ENCODE measurements around the gene ENO4.

The ENO4 gene

GRCh38 chr10:116864436-116864835 lies 15.1 kb downstream of the ENO4 start:
- H3K4me3 ChIP-seq = no peak overlapping the region
- no peak overlapping the region for H3K27ac ChIP-seq

- Histone ChIP-seq H3K27ac (no peak overlapping the region), H3K4me3 (no peak overlapping the region)
Observed at GRCh38 chr10:116866066-116866465, 16.8 kb downstream of the ENO4 start.

GRCh38 chr10:116866987-116867595 lies 17.8 kb downstream of the ENO4 start:
- Histone ChIP-seq H3K4me3 (no peak overlapping the region), H3K27ac (no peak overlapping the region)

- Histone ChIP-seq H3K27ac (no peak overlapping the region), H3K4me3 (no peak overlapping the region)
Observed at GRCh38 chr10:116868198-116868676, 18.9 kb downstream of the ENO4 start.

GRCh38 chr10:116868722-116869121 lies 19.4 kb downstream of the ENO4 start:
- H3K4me3 ChIP-seq = no peak overlapping the region
- H3K27ac ChIP-seq = no peak overlapping the region

GRCh38 chr10:116870949-116871348 lies 21.6 kb downstream of the ENO4 start:
- H3K4me3 ChIP-seq = no peak overlapping the region
- H3K27ac ChIP-seq = no peak overlapping the region

- Histone ChIP-seq H3K4me3 (no peak overlapping the region), H3K27ac (no peak overlapping the region)
Observed at GRCh38 chr10:116873134-116873533, 23.8 kb downstream of the ENO4 start.

- no peak overlapping the region for H3K27ac ChIP-seq
Observed at GRCh38 chr10:116875897-116876296, 26.6 kb downstream of the ENO4 start.

GRCh38 chr10:116877391-116877790 lies 28.1 kb downstream of the ENO4 start:
- Histone ChIP-seq H3K27ac (no peak overlapping the region), H3K4me3 (no peak overlapping the region)

More at GRCh38 chr10:116875897-116876296, 26.6 kb downstream of the ENO4 start:
- no peak overlapping the region for H3K4me3 ChIP-seq

- Histone ChIP-seq H3K4me3 (no peak overlapping the region), H3K27ac (no peak overlapping the region)
Observed at GRCh38 chr10:116878123-116878522, 28.8 kb downstream of the ENO4 start.

GRCh38 chr10:116879817-116880216 lies 30.5 kb downstream of the ENO4 start:
- Histone ChIP-seq H3K27ac (no peak overlapping the region), H3K4me3 (no peak overlapping the region)

- no peak overlapping the region for H3K27ac ChIP-seq
Observed at GRCh38 chr10:116880716-116881482, 31.6 kb downstream of the ENO4 start.

GRCh38 chr10:116882639-116883038 lies 33.3 kb downstream of the ENO4 start:
- H3K27ac ChIP-seq = no peak overlapping the region
- H3K4me3 ChIP-seq = no peak overlapping the region

More at GRCh38 chr10:116880716-116881482, 31.6 kb downstream of the ENO4 start:
- no peak overlapping the region for H3K4me3 ChIP-seq

- no peak overlapping the region for H3K27ac ChIP-seq
- no peak overlapping the region for H3K4me3 ChIP-seq
Observed at GRCh38 chr10:116886772-116887171, 37.5 kb downstream of the ENO4 start.

- Histone ChIP-seq H3K27ac (peak overlapping the region in 1 of 21 experiments; percentile 29), H3K4me3 (no peak overlapping the region)
Observed at GRCh38 chr10:116888380-116889055, 39.2 kb downstream of the ENO4 start.

GRCh38 chr10:116889066-116889465 lies 39.8 kb downstream of the ENO4 start:
- peak overlapping the region in 1 of 21 experiments; percentile 29 for H3K27ac ChIP-seq
- H3K4me3 ChIP-seq = no peak overlapping the region

- H3K27ac ChIP-seq = no peak overlapping the region
- no peak overlapping the region for H3K4me3 ChIP-seq
Observed at GRCh38 chr10:116891208-116891607, 41.9 kb downstream of the ENO4 start.

- no peak overlapping the region for H3K4me3 ChIP-seq
- no peak overlapping the region for H3K27ac ChIP-seq
Observed at GRCh38 chr10:116892907-116893685, 43.8 kb downstream of the ENO4 start.

GRCh38 chr10:116893686-116894037 lies 44.4 kb downstream of the ENO4 start:
- Histone ChIP-seq H3K4me3 (no peak overlapping the region), H3K27ac (no peak overlapping the region)

- Histone ChIP-seq H3K4me3 (no peak overlapping the region), H3K27ac (no peak overlapping the region)
Observed at GRCh38 chr10:116899626-116900025, 50.3 kb downstream of the ENO4 start.

Measured in skin epidermis (tissue), 12 donors.